Choroid plexus epithelial cell (primary cell): Measurements from ENCODE around the gene IFITM2.

Source experiments
- DNase-seq: peaks from one replicate; pipeline ENCODE4 v3.0.0-alpha.2; 2010; ENCODE audit warnings: low read depth
- H3K4me3 ChIP-seq: 2 replicates; pipeline ENCODE4 v1.5.1; 2011; ENCODE audit warnings: low read depth, mild to moderate bottlenecking, control low read depth, low read length, moderate library complexity
- TF ChIP-seq, protein P1 (sequence below): conservative IDR thresholded peaks from 2 replicates; pipeline ENCODE4 v1.5.1; 2011; ENCODE audit warnings: low read depth, mild to moderate bottlenecking, control low read depth, inconsistent platforms, low read length, moderate library complexity

The IFITM2 gene

DNA sequence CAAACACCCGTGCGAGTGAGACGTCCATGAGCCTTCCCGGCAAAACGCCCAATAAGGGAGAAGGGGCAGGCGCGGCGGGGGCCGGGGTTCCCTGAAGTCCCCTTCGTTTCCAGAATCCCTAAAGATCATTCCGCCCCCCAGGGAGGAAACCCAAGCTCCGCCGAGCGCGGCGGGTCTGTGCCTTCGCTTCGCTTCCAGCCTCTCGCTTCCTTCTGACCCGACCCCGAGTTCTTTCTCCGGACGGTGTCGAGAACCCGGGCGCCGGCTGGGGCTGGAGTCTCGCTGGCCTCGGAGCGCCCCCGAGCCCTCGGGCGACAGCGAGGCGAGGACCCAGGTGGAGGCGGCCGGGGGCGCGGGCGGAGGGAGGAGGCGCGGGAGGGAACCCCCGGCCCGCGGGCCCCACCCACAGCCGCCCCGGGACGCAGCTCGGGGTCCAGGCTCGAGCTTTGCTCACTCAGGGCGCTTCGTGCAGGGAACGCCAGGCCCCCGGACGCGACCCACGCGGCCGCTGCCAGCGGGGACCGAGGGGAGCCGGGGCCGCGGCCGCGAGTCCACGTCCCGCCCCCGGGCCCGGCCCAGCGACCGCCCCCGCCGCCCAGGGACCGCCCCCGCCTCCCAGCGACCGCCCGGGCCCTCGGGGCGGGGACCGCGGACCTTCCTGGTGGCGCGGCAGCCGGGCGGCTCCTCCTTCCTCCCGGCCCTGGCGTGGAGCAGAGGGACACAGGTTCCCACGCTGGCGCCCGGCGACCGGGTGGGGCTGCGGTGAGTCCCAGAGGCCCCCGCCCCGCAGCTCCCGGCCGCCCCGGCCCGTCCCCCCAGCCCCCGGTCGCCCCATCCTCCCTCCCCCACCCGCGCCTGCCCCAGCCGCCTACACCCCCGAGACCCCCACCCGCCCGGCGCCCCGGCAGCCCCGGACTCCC is 18.9 kb upstream of the IFITM2 start, which contains the start of gene PGGHG:
TSS of gene PGGHG (plus strand) at position 649 of the 920 bp plus-strand sequence. CDS start 691 bp downstream, outside the sequence.
- TF ChIP-seq, protein P1, sequence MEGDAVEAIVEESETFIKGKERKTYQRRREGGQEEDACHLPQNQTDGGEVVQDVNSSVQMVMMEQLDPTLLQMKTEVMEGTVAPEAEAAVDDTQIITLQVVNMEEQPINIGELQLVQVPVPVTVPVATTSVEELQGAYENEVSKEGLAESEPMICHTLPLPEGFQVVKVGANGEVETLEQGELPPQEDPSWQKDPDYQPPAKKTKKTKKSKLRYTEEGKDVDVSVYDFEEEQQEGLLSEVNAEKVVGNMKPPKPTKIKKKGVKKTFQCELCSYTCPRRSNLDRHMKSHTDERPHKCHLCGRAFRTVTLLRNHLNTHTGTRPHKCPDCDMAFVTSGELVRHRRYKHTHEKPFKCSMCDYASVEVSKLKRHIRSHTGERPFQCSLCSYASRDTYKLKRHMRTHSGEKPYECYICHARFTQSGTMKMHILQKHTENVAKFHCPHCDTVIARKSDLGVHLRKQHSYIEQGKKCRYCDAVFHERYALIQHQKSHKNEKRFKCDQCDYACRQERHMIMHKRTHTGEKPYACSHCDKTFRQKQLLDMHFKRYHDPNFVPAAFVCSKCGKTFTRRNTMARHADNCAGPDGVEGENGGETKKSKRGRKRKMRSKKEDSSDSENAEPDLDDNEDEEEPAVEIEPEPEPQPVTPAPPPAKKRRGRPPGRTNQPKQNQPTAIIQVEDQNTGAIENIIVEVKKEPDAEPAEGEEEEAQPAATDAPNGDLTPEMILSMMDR, result no peak
- no peak for DNase-seq
- peak within 1 kb of the TSS; percentile 56 for H3K4me3 ChIP-seq

DNA sequence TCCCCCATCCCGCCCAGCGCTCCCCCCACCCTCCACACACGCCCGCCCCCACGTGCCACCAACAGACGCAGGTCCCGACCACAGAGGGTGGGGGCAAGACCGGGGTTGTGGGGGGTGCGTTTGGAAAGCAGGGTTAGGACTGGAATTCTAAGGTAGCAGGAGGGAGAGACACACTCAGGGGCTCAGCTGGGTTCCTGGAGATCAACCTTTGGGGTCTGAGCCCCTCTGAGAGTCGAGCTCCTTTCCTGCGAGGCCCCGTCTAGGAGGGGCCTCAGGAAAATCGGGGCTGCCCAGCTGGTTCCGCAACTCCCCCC is 18.3 kb upstream of the IFITM2 start:
- TF ChIP-seq, protein P1, result no peak
- peak overlapping the region; percentile 14 for H3K4me3 ChIP-seq

DNA sequence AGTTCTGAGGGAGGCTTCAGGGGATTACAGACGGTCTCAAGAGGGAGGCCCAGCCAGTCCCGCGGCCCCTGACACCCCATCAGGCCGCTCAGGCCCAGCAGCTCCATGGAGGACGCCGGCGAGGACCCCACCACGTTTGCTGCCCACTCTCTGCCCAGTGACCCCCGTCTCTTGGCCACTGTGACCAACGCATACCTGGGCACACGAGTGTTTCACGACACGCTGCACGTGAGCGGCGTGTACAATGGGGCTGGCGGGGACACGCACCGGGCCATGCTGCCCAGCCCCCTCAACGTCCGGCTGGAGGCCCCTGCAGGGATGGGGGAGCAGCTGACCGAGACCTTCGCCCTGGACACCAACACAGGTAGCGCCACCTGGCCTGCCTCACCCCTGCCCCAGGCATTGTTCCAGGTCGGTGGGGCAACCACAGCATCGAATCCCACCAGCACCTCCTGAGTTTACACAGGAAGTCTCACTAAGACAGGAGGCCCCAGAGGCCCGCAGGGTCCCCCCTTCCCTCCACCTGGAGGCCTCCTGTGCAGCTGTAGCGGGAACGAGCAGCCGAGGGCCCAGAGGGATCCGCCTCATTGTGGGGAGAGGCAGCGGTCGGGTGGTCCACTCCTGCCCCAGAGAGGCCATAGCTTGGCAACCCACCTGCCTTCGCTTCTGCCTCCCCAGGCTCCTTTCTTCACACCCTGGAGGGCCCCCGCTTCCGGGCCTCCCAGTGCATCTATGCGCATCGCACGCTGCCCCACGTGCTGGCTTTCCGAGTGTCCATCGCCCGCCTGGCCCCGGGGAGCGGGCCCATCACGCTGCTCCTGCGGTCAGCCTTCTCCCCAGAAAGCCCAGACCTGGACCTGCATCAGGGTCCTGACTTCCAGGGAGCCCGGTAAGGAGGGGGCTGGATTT is 17.6 kb upstream of the IFITM2 start:
- TF ChIP-seq, protein P1, result no peak
- DNase-seq, result no peak
- no peak overlapping the region for H3K4me3 ChIP-seq

More for the DNA sequence above, 18.3 kb upstream of the IFITM2 start:
- no peak for DNase-seq

DNA sequence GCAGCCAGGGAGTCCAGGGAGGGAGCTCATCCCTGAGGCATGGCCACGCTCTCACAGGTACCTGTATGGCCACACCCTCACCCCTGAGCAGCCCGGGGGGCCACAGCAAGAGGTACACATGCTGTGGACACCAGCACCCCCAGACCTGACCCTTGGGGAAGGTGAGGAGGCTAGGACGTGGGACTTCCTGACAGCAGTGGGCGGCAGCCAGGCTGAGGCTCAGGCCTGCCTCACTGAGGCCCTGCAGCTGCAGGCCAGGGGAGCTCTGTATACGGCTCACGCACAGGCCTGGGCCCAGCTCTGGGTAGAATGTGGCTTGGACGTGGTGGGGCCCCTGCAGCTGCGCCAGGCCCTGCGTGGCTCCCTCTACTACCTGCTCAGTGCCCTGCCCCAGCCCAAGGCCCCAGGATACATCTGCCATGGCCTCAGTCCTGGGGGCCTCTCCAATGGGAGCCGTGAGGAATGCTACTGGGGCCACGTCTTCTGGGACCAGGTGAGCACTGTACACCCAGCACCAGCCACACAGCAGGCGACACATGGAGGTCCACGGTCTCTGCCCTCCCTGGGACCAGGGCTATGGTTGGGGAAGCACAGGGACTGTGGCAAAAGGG is 16.9 kb upstream of the IFITM2 start:
- H3K4me3 ChIP-seq, result no peak overlapping the region
- no peak for DNase-seq
- TF ChIP-seq, protein P1, result no peak

DNA sequence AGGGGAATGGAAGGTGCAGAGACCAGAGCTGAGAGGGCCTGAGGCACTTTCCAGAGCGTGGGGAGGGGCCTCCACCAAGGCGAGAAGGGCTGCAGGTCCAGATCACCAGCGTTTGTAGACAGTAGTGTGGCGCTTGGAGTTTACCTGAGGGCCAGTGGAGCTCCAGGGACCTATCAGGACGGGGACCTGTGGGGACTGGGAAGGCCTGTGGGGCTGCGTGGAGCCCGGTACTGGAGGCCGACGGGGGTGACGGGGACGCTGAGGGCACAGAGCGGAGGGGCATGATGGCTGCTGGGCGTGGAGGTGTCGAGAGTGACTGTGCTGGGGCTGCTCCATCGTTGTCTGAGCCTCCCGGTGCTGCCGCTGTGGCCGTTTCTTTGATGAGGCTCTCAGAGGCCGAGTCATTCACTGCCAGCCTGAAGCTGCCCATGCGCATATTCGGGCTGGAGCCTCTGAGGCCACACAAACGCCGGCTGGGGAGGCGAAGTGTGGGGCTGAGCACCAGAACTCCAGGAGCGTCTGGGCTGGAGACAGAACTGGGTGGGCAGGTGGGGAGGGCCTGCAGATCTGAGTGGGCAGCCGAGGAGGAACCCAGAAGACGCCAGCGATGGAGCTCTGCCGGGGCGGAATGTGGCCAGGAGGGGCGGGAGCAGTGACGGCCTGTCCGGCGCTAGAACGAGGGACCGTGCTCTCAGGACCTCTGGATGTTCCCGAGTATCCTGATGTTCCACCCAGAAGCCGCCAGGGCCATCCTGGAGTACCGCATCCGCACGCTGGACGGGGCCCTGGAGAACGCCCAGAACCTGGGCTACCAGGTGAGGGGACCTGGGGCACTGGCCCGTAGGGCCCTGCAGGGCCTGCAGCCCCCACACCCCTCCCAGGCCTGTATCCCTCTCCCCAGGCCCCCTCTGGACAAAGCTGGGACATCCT is 16.1 kb upstream of the IFITM2 start:
- TF ChIP-seq, protein P1, result no peak
- no peak for DNase-seq

More for the DNA sequence above, 16.1 kb upstream of the IFITM2 start:
- no peak overlapping the region for H3K4me3 ChIP-seq
